GM12891 (cell line): ENCODE results near the gene COQ9.

Experiments used
- DNase-seq: peaks from one replicate; pipeline ENCODE4 v3.0.0; 2011; ENCODE audit warnings: low spot score; ENCODE audit not compliant: insufficient read length
- FAIRE-seq: peaks from 2 replicates; lab custom pipeline; 2011; peaks lifted over from hg19 to GRCh38; lab: Jason Lieb, UNC
- PAX5 ChIP-seq: IDR thresholded peaks from 2 replicates; pipeline ENCODE4 v1.6.1; 2011; ENCODE audit warnings: low read length, moderate library complexity, mild to moderate bottlenecking; ENCODE audit not compliant: insufficient read depth, severe bottlenecking
- POLR2A ChIP-seq: IDR thresholded peaks from 2 replicates; pipeline ENCODE4 v1.6.1; 2011; ENCODE audit warnings: low read depth, low read length, control low read depth
- POLR2AphosphoS5 ChIP-seq: IDR thresholded peaks from 2 replicates; pipeline ENCODE4 v1.6.1; 2011; ENCODE audit warnings: low read depth, low read length, control low read depth
- POU2F2 ChIP-seq: IDR thresholded peaks from 2 replicates; pipeline ENCODE4 v1.6.1; 2011; ENCODE audit warnings: low read depth, mild to moderate bottlenecking, control low read depth, low read length, moderate library complexity
- SPI1 ChIP-seq: IDR thresholded peaks from 2 replicates; pipeline ENCODE4 v1.6.1; 2011; ENCODE audit warnings: low read depth, low read length, control low read depth
- TAF1 ChIP-seq: IDR thresholded peaks from 2 replicates; pipeline ENCODE4 v1.6.1; 2011; ENCODE audit warnings: low read depth, low read length, control low read depth

The COQ9 gene

DNA sequence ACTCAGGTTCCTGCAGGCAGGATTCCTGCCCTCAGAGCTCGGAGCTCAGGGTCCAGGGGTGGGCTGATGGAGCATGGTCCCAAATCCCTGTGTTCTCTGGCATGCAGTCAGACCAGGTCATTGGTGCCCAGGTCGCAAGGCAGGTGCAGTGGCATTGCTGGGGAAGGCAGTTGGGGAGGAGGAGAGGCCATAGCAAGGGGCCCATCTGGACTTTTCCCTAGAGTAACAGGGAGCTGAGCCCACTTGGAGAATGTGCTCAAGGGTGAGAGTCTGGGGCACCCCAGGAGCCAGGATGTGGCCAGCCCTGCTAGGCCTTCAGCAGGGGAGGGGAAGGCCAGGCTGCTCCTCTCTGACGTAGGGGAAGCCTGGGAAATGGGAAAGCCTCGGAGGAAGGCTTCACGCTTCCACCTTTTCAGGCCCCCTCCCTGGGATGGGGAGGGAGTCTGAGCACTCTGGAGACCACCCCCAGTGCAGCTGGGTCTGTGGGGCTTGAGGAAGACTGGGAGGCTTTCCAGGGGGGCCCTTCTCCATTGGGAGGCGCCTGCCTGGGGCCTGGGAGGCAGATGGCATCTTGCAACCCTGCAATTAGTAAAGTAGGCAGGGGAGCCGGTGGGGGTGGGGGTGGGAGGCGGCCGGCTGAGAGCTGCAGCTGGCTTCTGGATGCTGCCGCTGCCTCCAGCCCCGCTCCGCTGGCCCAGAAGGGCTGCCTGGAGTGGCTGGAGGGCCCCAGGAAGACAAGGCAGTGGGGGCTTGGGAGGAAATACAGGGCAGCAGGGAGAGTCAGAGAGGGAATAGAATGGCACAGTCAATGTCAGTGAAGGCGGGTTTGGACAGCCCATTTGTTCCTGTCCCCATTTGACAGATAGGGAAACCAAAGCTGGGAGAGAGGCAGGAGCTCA is 60.1 kb downstream of the COQ9 start:
- FAIRE-seq (no peak), DNase-seq (no peak)
- no peak for TF ChIP-seq TAF1
- no peak for TF ChIP-seq SPI1
- TF ChIP-seq PAX5, result no peak
- TF ChIP-seq POLR2A, result no peak
- no peak for TF ChIP-seq POU2F2
- no peak for TF ChIP-seq POLR2AphosphoS5

DNA sequence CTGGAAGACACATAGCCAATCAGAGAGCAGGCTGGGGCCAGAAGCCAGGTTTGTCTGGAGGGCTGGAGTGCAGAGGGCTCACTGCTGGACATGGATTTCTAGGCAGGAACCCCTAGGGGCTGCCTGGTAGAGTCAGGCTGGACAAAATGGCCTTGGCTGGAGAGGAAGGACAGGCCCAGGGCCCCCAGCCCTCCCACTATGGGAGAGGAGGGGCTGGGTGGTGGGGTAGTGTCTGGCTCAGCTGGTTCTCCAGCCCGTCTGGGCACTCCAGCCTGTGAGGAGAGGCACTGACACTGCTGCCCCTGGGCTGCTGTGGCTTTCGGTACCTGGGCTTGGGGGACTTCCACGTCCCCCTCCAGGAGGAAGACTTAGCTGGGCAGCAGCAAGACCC is 60.8 kb downstream of the COQ9 start:
- FAIRE-seq, result no peak
- TF ChIP-seq POLR2AphosphoS5, result no peak
- no peak for TF ChIP-seq TAF1
- no peak for DNase-seq

DNA sequence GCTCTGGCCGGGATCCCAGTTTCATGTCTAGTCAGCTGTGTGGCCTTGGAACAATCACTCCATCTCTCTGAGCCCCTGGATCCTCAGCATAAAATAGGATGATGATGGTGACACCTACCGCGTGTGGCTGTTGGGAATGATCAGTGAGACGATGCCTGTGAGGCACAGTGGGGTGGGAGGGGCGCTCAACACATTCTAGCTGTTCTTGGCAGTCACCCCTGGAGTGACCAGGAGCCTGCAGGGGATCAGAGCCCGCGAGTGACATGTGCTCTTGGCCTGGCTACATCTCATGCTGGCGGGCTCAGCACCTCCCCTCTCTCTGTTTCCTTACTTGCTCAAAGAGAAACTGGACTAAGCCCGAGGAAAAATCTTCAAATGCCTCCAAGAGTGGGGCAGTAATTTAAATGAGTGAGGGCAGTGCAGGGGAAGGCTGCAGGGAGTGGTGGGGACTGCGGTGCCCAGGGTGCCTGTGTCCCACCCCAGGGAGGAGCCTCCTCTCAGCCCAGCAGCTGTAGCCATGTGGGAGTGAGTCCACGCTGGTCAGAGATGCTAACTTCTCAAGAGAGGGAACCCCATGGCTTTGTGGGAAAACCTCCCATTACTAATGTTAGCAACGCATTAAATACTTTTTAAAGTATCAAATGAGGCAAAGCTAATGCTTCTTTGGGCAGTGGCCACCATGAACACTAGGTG is 62.1 kb downstream of the COQ9 start:
- DNase-seq, result no peak
- no peak for TF ChIP-seq TAF1
- no peak for TF ChIP-seq POLR2AphosphoS5
- no peak for TF ChIP-seq POU2F2
- no peak for TF ChIP-seq PAX5
- no peak for TF ChIP-seq SPI1

DNA sequence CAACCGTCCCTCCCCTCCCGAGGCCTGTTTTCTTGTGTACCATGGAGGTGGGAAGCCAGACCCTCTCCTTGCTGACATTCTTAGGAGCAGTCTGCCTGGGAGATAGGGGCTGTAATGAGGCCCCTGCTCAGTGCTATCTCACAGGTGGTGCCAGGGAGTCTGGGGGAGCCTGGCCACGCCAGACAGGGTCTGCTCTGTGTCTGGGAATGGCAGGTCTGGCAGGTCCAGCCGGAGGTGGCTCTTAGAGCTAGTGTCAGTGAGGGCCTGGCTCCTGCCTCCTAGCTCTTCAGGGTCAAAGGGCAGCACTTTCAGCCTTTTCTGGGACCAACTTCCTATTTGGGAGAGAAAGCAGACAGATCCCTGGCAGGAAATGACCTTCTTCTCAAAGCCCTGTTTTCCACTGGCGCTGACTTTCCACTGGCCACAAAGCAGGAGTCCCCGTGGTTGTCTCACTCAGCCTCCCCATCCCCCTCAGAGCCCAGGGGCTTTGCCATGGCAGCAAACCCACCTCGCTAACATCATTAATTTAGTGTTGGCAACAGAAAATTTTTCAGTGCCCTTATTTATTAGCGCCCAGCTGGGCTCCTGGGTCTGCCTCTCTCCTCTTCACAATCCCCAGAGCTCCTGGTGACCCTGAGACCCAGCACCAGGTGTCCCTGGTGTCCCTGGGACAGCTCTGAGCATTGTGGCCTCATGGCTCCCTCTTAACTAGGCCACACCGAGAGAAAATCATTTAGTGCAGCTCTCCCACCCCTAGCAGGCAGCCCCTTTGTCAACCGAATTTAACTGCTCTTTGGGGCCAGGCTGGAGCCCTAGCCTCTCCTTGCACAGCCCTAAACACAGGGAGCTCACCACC is 63.0 kb downstream of the COQ9 start:
- TF ChIP-seq SPI1 (no peak), PAX5 (no peak), POLR2A (no peak), POLR2AphosphoS5 (no peak), POU2F2 (no peak), TAF1 (no peak)
- DNase-seq (no peak), FAIRE-seq (no peak)

More for the DNA sequence above, 62.1 kb downstream of the COQ9 start:
- no peak for FAIRE-seq
